HCT116 (cell line): ENCODE measurements around the gene ZNF621. TPM values are rescaled to one million over a fixed set of nuclear protein-coding genes. Genes with fewer than 3 reads are reported as not detected.

ENCODE experiments used
- ATAC-seq: fragments of 200-7000 bp; cut with Tn5 transposase; 2 replicates; pipeline ENCODE4 v1.9.1; 2020; ENCODE audit warnings: mild to moderate bottlenecking, moderate library complexity
- BruUV-seq: library from RNA; stranded (reverse); fragments of 400-500 nt; replicated peaks from 2 replicates; lab custom pipeline; 2021; lab: Mats Ljungman, UMichigan
- CTCF ChIA-PET: fragments of 300-600 bp; sonication (Branson Sonifier 250); formaldehyde crosslinking; loops from one replicate; lab custom pipeline; 2021; ENCODE audit warnings: antibody characterized with exemption; lab: Charles Lee
- POLR2A ChIA-PET: fragments of 300-600, 350-600 bp; sonication (Branson Sonifier 250); formaldehyde crosslinking; loops from one replicate; lab custom pipeline; 2021; ENCODE audit warnings: antibody characterized with exemption; lab: Charles Lee
- RAD21 ChIA-PET, 2 experiments: fragments of 300-600 bp; sonication (Branson Sonifier 250); formaldehyde crosslinking; loops; one replicate each; lab custom pipeline; 2023; ENCODE audit warnings: low total read pairs in 2 of 2; ENCODE audit not compliant: uncharacterized antibody in 2 of 2, unreplicated experiment in 2 of 2, low non-redundant PET in 1 of 2; lab: Charles Lee
- DNase-seq: peaks from one replicate; pipeline ENCODE4 v3.0.0-alpha.2; 2010; ENCODE audit warnings: low read depth, low spot score
- H2AFZ ChIP-seq: fragments of 200-600 bp; shearing (Covaris generic), sonication (generic); 2 replicates; pipeline ENCODE4 v1.6.1; 2017; ENCODE audit warnings: low read depth, mixed run types, mixed read lengths, antibody characterized with exemption, low read length; ENCODE audit not compliant: poor library complexity, severe bottlenecking
- H3K27ac ChIP-seq: 2 replicates; pipeline ENCODE4 v1.5.1; 2012; ENCODE audit warnings: low read depth, low read length
- H3K27me3 ChIP-seq: fragments of 200-600 bp; sonication (generic); 2 replicates; pipeline ENCODE4 v1.6.1; 2016; ENCODE audit warnings: mixed run types, low read length, mixed read lengths; ENCODE audit not compliant: insufficient read depth
- H3K36me3 ChIP-seq, 2 experiments: fragments of 200-500 bp in 1 of 2; fragments of 200-600 bp in 1 of 2; sonication (Bioruptor generic) in 1 of 2; sonication (generic) in 1 of 2; 2 replicates each; pipeline versions ENCODE4 v1.5.1 to v1.6.1; 2014 to 2016; ENCODE audit warnings: low read length in 2 of 2, inconsistent platforms in 1 of 2, mixed read lengths in 1 of 2, mixed run types in 1 of 2; ENCODE audit not compliant: insufficient read depth in 2 of 2, control insufficient read depth in 1 of 2
- H3K4me1 ChIP-seq, 2 experiments: fragments of 200-600 bp in 1 of 2; sonication (generic) in 1 of 2; 2 replicates each; pipeline versions ENCODE4 v1.5.1 to v1.6.1; 2012 to 2017; ENCODE audit warnings: low read length in 2 of 2, inconsistent platforms in 1 of 2, mild to moderate bottlenecking in 1 of 2, mixed read lengths in 1 of 2, mixed run types in 1 of 2, moderate library complexity in 1 of 2; ENCODE audit not compliant: insufficient read depth in 2 of 2, control insufficient read depth in 1 of 2
- H3K4me2 ChIP-seq: fragments of 200-600 bp; sonication (generic); 2 replicates; pipeline ENCODE4 v1.6.1; 2017; ENCODE audit warnings: mixed run types, low read length, mixed read lengths
- H3K4me3 ChIP-seq, 2 experiments: fragments of 200-600 bp in 1 of 2; sonication (generic) in 1 of 2; replicated peaks in 1 of 2; 2 replicates each; pipeline ENCODE4 v1.5.1; 2011 to 2016; ENCODE audit warnings: low read length in 2 of 2, control low read depth in 1 of 2, low read depth in 1 of 2, mild to moderate bottlenecking in 1 of 2, mixed read lengths in 1 of 2, mixed run types in 1 of 2
- H3K79me2 ChIP-seq: fragments of 200-600 bp; sonication (generic); 2 replicates; pipeline ENCODE4 v1.6.1; 2017; ENCODE audit warnings: mild to moderate bottlenecking, mixed run types, low read length, moderate library complexity, mixed read lengths; ENCODE audit not compliant: insufficient read depth
- H3K9ac ChIP-seq: fragments of 200-600 bp; sonication (generic); 2 replicates; pipeline ENCODE4 v1.6.1; 2016; ENCODE audit warnings: low read length, mixed read lengths
- H3K9me2 ChIP-seq: fragments of 200-600 bp; sonication (generic), shearing (Covaris generic); 2 replicates; pipeline ENCODE4 v1.6.1; 2017; ENCODE audit warnings: mixed run types, mild to moderate bottlenecking, moderate library complexity; ENCODE audit not compliant: insufficient read depth
- H3K9me3 ChIP-seq, 2 experiments: fragments of 200-500 bp in 1 of 2; fragments of 200-600 bp in 1 of 2; sonication (Bioruptor generic) in 1 of 2; sonication (generic) in 1 of 2; 2 replicates each; pipeline ENCODE4 v1.6.1; 2014 to 2017; ENCODE audit warnings: low read length in 2 of 2, mixed read lengths in 2 of 2, inconsistent platforms in 1 of 2, low read depth in 1 of 2, mild to moderate bottlenecking in 1 of 2, mixed run types in 1 of 2, moderate library complexity in 1 of 2; ENCODE audit not compliant: control insufficient read depth in 1 of 2, insufficient read depth in 1 of 2
- H4K20me1 ChIP-seq: fragments of 200-600 bp; sonication (generic), shearing (Covaris generic); 2 replicates; pipeline ENCODE4 v1.6.1; 2017; ENCODE audit warnings: mixed run types, mild to moderate bottlenecking, moderate library complexity; ENCODE audit not compliant: insufficient read depth
- CBX3 ChIP-seq: IDR thresholded peaks from 2 replicates; pipeline ENCODE4 v1.6.1; 2012; ENCODE audit warnings: low read depth
- ELF1 ChIP-seq: IDR thresholded peaks from 2 replicates; pipeline ENCODE4 v1.6.1; 2012; ENCODE audit warnings: low read depth, borderline replicate concordance
- JUND ChIP-seq: IDR thresholded peaks from 2 replicates; pipeline ENCODE4 v1.6.1; 2012
- POLR2AphosphoS5 ChIP-seq: IDR thresholded peaks from 2 replicates; pipeline ENCODE4 v1.6.1; 2011; ENCODE audit warnings: mild to moderate bottlenecking, low read depth, low read length, moderate library complexity
- TCF7L2 ChIP-seq: IDR thresholded peaks from 2 replicates; pipeline ENCODE4 v1.7.0; 2011; ENCODE audit warnings: borderline replicate concordance, inconsistent platforms; ENCODE audit not compliant: insufficient read depth, insufficient read length; ENCODE audit errors: extremely low read depth
- ZNF274 ChIP-seq: fragments of 200-500 bp; sonication (Bioruptor generic); IDR thresholded peaks from 2 replicates; pipeline ENCODE4 v1.6.1; 2014; ENCODE audit warnings: mild to moderate bottlenecking, low read depth, low read length, inconsistent platforms
- intact Hi-C: fragments of 100-400 bp; cut with micrococcal nuclease; formaldehyde crosslinking; loops from 2 replicates; pipeline ENCODE4 v1.10.0; 2022
- total RNA-seq: library from RNA; stranded (reverse); gene quantifications from one replicate; pipeline ENCODE4 v1.2.1, GENCODE V29; 2021; ENCODE audit not compliant: unreplicated experiment
- TF ChIP-seq, protein P1 (sequence below), 3 experiments: fragments of 200-600 bp in 1 of 3; sonication (generic) in 1 of 3; IDR thresholded peaks in 2 of 3; conservative IDR thresholded peaks in 1 of 3; 2 replicates each; pipeline ENCODE4 v1.5.1; 2012 to 2017; ENCODE audit warnings: low read depth in 2 of 3, low read length in 2 of 3, antibody characterized with exemption in 1 of 3, borderline replicate concordance in 1 of 3, control low read depth in 1 of 3, mild to moderate bottlenecking in 1 of 3, mixed read lengths in 1 of 3, mixed run types in 1 of 3, moderate library complexity in 1 of 3; ENCODE audit not compliant: insufficient read depth in 1 of 3
- TF ChIP-seq, protein P2 (sequence below): IDR thresholded peaks from 2 replicates; pipeline ENCODE4 v1.6.1; 2011; ENCODE audit warnings: mild to moderate bottlenecking, low read length, moderate library complexity; ENCODE audit not compliant: insufficient replicate concordance; ENCODE audit errors: extremely low read depth
- TF ChIP-seq, protein P3 (sequence below): IDR thresholded peaks from 2 replicates; pipeline ENCODE4 v1.6.1; 2012

ZNF621 gene
- total RNA-seq, 1 experiment from 2014 or later: 23.5 TPM

DNA sequence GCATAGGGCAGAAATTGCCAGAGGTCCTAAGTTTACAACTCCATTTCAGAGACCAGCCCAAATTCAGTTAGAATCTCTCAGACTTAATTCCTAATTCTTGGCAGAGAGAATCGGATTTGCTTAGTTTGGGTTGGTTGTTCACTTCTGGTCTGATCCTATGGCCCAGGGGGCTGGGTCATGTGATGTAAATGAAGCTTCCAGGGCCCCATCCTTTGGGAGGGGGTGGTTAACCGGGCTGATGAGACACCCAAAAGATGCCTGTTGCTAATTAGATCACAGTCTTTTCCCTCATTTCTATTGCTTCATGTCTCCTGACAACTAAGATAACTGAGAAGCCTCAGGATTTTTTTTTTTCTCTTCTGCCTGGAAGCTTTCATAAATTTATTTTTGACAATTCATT lies 30.1 kb upstream of the ZNF621 start:
- Histone ChIP-seq H3K9me2 (no peaks in the 10 kb centered on the region), H3K4me1 (no peaks in the 10 kb centered on the region), H3K27me3 (no peaks in the 10 kb centered on the region), H3K9ac (no peak overlapping the region), H3K4me3 (no peak overlapping the region), H3K79me2 (no peaks in the 10 kb centered on the region), H3K4me2 (no peak overlapping the region), H2AFZ (no peak overlapping the region), H4K20me1 (no peaks in the 10 kb centered on the region), H3K36me3 (no peaks in the 10 kb centered on the region), H3K9me3 (no peaks in the 10 kb centered on the region), H3K27ac (no peak overlapping the region)
- RAD21 ChIA-PET: no interaction called here
- no TSS peak for BruUV-seq
- TF ChIP-seq, protein P1, sequence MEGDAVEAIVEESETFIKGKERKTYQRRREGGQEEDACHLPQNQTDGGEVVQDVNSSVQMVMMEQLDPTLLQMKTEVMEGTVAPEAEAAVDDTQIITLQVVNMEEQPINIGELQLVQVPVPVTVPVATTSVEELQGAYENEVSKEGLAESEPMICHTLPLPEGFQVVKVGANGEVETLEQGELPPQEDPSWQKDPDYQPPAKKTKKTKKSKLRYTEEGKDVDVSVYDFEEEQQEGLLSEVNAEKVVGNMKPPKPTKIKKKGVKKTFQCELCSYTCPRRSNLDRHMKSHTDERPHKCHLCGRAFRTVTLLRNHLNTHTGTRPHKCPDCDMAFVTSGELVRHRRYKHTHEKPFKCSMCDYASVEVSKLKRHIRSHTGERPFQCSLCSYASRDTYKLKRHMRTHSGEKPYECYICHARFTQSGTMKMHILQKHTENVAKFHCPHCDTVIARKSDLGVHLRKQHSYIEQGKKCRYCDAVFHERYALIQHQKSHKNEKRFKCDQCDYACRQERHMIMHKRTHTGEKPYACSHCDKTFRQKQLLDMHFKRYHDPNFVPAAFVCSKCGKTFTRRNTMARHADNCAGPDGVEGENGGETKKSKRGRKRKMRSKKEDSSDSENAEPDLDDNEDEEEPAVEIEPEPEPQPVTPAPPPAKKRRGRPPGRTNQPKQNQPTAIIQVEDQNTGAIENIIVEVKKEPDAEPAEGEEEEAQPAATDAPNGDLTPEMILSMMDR (IDR thresholded peaks at IDR 0.05 in 2 of 3, conservative IDR thresholded peaks at IDR 0.05 in 1 of 3; ENCODE audit: borderline replicate concordance in 1 of 3, insufficient read depth in 1 of 3, low read depth in 2 of 3, low read length in 2 of 3): no peak
- TF ChIP-seq JUND (no peak), POLR2AphosphoS5 (no peak), CBX3 (no peak), ELF1 (no peak), ZNF274 (no peak), TCF7L2 (no peak)
- TF ChIP-seq, protein P2, sequence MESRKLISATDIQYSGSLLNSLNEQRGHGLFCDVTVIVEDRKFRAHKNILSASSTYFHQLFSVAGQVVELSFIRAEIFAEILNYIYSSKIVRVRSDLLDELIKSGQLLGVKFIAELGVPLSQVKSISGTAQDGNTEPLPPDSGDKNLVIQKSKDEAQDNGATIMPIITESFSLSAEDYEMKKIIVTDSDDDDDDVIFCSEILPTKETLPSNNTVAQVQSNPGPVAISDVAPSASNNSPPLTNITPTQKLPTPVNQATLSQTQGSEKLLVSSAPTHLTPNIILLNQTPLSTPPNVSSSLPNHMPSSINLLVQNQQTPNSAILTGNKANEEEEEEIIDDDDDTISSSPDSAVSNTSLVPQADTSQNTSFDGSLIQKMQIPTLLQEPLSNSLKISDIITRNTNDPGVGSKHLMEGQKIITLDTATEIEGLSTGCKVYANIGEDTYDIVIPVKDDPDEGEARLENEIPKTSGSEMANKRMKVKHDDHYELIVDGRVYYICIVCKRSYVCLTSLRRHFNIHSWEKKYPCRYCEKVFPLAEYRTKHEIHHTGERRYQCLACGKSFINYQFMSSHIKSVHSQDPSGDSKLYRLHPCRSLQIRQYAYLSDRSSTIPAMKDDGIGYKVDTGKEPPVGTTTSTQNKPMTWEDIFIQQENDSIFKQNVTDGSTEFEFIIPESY: no peak
- TF ChIP-seq, protein P3, sequence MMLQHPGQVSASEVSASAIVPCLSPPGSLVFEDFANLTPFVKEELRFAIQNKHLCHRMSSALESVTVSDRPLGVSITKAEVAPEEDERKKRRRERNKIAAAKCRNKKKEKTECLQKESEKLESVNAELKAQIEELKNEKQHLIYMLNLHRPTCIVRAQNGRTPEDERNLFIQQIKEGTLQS: no peak
- CTCF ChIA-PET: no interaction called here
- intact Hi-C loops: no loop called here
- ATAC-seq (no peak), DNase-seq (no peak)
- POLR2A ChIA-PET: no interaction called here
